Body of pancreas (tissue), 4 donors: ENCODE data around the gene MMUT. TPM values are rescaled to one million over a fixed set of nuclear protein-coding genes. Genes with fewer than 3 reads are reported as not detected.

Experiments used
- ATAC-seq: fragments of 150-250 bp; one replicate; pipeline ENCODE4 v1.9.1; 2016
- DNase-seq, 4 donors: peaks; one replicate each; pipeline ENCODE4 v3.0.0-alpha.2; 2019
- H3K27ac ChIP-seq, 4 donors: fragments of 200-600 bp; sonication (generic); 1 replicate in 3 of 4; 2 replicates in 1 of 4; pipeline versions ENCODE4 v1.5.1 to v1.6.1; 2016 to 2019; ENCODE audit warnings: mild to moderate bottlenecking in 1 of 4, mixed read lengths in 1 of 4, moderate library complexity in 1 of 4
- H3K27me3 ChIP-seq, 2 donors: fragments of 200-600 bp; sonication (generic); one replicate each; pipeline ENCODE4 v1.6.0; 2016; ENCODE audit warnings: mild to moderate bottlenecking in 1 of 2
- H3K36me3 ChIP-seq, 2 donors: fragments of 200-600 bp; sonication (generic); replicated peaks in 1 of 2; 2 replicates each; pipeline ENCODE4 v1.5.1; 2016; ENCODE audit warnings: low read depth in 2 of 2; ENCODE audit not compliant: insufficient read depth in 1 of 2
- H3K4me1 ChIP-seq: fragments of 200-600 bp; sonication (generic); one replicate; pipeline ENCODE4 v1.6.0; 2016
- H3K4me3 ChIP-seq, 2 donors: fragments of 200-600 bp; sonication (generic); 1 replicate in 1 of 2; 2 replicates in 1 of 2; pipeline ENCODE4 v1.5.1; 2016 to 2019
- H3K9me3 ChIP-seq, 3 donors: fragments of 200-600 bp; sonication (generic); 1 replicate in 2 of 3; 2 replicates in 1 of 3; pipeline ENCODE4 v1.5.1; 2016
- CTCF ChIP-seq, 7 experiments: fragments of 450-650 bp in 4 of 7; fragments of 200-600 bp in 3 of 7; sonication (generic) in 3 of 7; IDR thresholded peaks; one replicate each; pipeline ENCODE4 v1.5.1; 2016 to 2019; ENCODE audit warnings: antibody characterized with exemption in 7 of 7
- POLR2A ChIP-seq, 3 donors: fragments of 450-650 bp; IDR thresholded peaks; one replicate each; pipeline ENCODE4 v1.6.1; 2016; ENCODE audit warnings: antibody characterized with exemption in 3 of 3, mild to moderate bottlenecking in 2 of 3
- WGBS, 2 donors: methylation state at CpG; one replicate each; pipeline ENCODE4 v1.1.5; 2017; 5-methylcytosine and 5-hydroxymethylcytosine counted together
- intact Hi-C: fragments of 100-400 bp; cut with DNase I; formaldehyde crosslinking; loops from one replicate; pipeline ENCODE4 v1.15.1; 2023
- total RNA-seq, 2 donors: library from RNA; depleted of rRNA; stranded (reverse); fragments of >200 nt; gene quantifications; one replicate each; pipeline ENCODE4 v1.1.0, GENCODE V29; 2016

MMUT gene
- total RNA-seq, 2 donors from 2014 or later, result 8.3 to 10.5 TPM

- peaks cover 8% of the 10 kb centered on the region for H3K4me1 ChIP-seq
- TF ChIP-seq CTCF (IDR thresholded peaks at IDR 0.05) (no peak), POLR2A (IDR thresholded peaks at IDR 0.05) (no peak)
- peaks cover 0 to 4% of the 10 kb centered on the region in 2 donors for H3K36me3 ChIP-seq
- ATAC-seq, result no peak
- intact Hi-C loops, result no loop called here
- 88 to 97% methylated on average over 9 of the region's 9 CpGs for WGBS, 2 donors
- no peak overlapping the region for H3K27ac ChIP-seq
- no peaks in the 10 kb centered on the region for H3K9me3 ChIP-seq
- no peak overlapping the region for H3K4me3 ChIP-seq
- H3K27me3 ChIP-seq, result no peaks in the 10 kb centered on the region
- no peak for DNase-seq
Observed at GRCh38 chr6:49468042-49468441, 5.0 kb upstream of the MMUT start.

- Histone ChIP-seq H3K27ac (no peak overlapping the region), H3K27me3 (no peaks in the 10 kb centered on the region), H3K4me3 (no peak overlapping the region), H3K4me1 (peaks cover 27% of the 10 kb centered on the region), H3K36me3 (no peaks in the 10 kb centered on the region), H3K9me3 (no peaks in the 10 kb centered on the region)
- DNase-seq, result no peak
- no peak for TF ChIP-seq POLR2A (IDR thresholded peaks at IDR 0.05)
- ATAC-seq, result no peak
- WGBS, 2 donors, result 93 to 94% methylated on average over 2 of the region's 2 CpGs
- intact Hi-C loops, result no loop called here
Observed at GRCh38 chr6:49464691-49465090, 1.6 kb upstream of the MMUT start.

GRCh38 chr6:49463612-49463967 lies 537 bp upstream of the MMUT start:
- H3K4me1 ChIP-seq, result peaks cover 27% of the 10 kb centered on the region
- TF ChIP-seq POLR2A (IDR thresholded peaks at IDR 0.05) (no peak), CTCF (IDR thresholded peaks at IDR 0.05) (no peak)
- peak overlapping the region; percentile 25 to 92 (median 88) for H3K27ac ChIP-seq
- WGBS, 2 donors, result 0% methylated on average over 4 of the region's 4 CpGs
- ATAC-seq, result no peak
- H3K9me3 ChIP-seq, result no peaks in the 10 kb centered on the region
- DNase-seq, result no peak
- H3K27me3 ChIP-seq, result no peaks in the 10 kb centered on the region
- peaks cover 0 to 3% of the 10 kb centered on the region in 2 donors for H3K36me3 ChIP-seq
- peak overlapping the region; percentile 16 to 53 for H3K4me3 ChIP-seq
- intact Hi-C loops, result no loop called here

- Histone ChIP-seq H3K9me3 (no peaks in the 10 kb centered on the region), H3K27ac (peak overlapping the region; percentile 70 to 92 (median 88)), H3K36me3 (peaks cover 0 to 7% of the 10 kb centered on the region in 2 donors), H3K4me1 (peaks cover 27% of the 10 kb centered on the region), H3K27me3 (no peaks in the 10 kb centered on the region), H3K4me3 (peak overlapping the region; percentile 53 to 57)
- DNase-seq (no peak), ATAC-seq (peak; percentile 11)
- intact Hi-C loops, result no loop called here
- TF ChIP-seq POLR2A (IDR thresholded peaks at IDR 0.05) (no peak), CTCF (IDR thresholded peaks at IDR 0.05) (no peak)
- WGBS, 2 donors, result 0% methylated on average over 7 of the region's 7 CpGs
Observed at GRCh38 chr6:49462599-49462926, 490 bp downstream of the MMUT start.

GRCh38 chr6:49462071-49462470 lies 982 bp downstream of the MMUT start:
- peak overlapping the region in 2 of 4 donors; percentile 87 to 89 for H3K27ac ChIP-seq
- H3K27me3 ChIP-seq, result no peaks in the 10 kb centered on the region
- no peak for DNase-seq
- TF ChIP-seq CTCF (IDR thresholded peaks at IDR 0.05) (no peak), POLR2A (IDR thresholded peaks at IDR 0.05) (no peak)
- no peak for ATAC-seq
- 8 to 12% methylated on average over 3 of the region's 3 CpGs for WGBS, 2 donors
- peak overlapping the region in 1 of 2 donors; percentile 57 for H3K4me3 ChIP-seq
- H3K36me3 ChIP-seq, result peaks cover 0 to 10% of the 10 kb centered on the region in 2 donors
- intact Hi-C loops, result no loop called here
- peaks cover 27% of the 10 kb centered on the region for H3K4me1 ChIP-seq
- H3K9me3 ChIP-seq, result no peaks in the 10 kb centered on the region
